Measurements from ENCODE around the gene PLXNA2. TPM values are rescaled to one million over a fixed set of nuclear protein-coding genes. Genes with fewer than 3 reads are reported as not detected.

The PLXNA2 gene
- total and polyA plus RNA-seq, 11 donors = 9.2 to 28.2 (median 18.0) TPM

DNA sequence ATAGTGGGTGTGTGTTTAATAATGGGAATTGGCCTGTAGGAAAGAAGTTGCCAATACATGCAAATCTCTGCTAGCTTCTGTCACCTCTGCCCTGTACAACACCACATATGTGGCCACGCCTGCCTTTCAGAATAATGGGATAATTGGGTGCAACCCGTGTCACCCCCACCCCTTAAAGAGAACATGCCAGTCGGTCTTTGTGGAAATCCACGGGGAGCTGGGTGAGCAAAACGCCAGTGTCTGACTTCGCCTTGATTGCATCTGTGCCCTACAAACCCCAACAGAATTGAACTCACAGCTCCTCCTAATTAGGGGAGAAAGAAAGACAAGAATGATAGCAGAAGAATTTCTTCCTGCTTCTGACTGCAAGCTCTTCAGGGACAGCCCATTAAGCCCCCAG is 6.4 kb upstream of the PLXNA2 start:
- intact Hi-C loops (cut with DNase I) = loop anchor here in 1 of 10 donors (2.0 kb wide), 1 partner anchor 226 kb away; no protein-coding TSS in a partner anchor
- TF ChIP-seq, protein P1, sequence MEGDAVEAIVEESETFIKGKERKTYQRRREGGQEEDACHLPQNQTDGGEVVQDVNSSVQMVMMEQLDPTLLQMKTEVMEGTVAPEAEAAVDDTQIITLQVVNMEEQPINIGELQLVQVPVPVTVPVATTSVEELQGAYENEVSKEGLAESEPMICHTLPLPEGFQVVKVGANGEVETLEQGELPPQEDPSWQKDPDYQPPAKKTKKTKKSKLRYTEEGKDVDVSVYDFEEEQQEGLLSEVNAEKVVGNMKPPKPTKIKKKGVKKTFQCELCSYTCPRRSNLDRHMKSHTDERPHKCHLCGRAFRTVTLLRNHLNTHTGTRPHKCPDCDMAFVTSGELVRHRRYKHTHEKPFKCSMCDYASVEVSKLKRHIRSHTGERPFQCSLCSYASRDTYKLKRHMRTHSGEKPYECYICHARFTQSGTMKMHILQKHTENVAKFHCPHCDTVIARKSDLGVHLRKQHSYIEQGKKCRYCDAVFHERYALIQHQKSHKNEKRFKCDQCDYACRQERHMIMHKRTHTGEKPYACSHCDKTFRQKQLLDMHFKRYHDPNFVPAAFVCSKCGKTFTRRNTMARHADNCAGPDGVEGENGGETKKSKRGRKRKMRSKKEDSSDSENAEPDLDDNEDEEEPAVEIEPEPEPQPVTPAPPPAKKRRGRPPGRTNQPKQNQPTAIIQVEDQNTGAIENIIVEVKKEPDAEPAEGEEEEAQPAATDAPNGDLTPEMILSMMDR (IDR thresholded peaks at IDR 0.05) = no peak
- TF ChIP-seq POLR2A (IDR thresholded peaks at IDR 0.05) = no peak
- DNase-seq = no peak

DNA sequence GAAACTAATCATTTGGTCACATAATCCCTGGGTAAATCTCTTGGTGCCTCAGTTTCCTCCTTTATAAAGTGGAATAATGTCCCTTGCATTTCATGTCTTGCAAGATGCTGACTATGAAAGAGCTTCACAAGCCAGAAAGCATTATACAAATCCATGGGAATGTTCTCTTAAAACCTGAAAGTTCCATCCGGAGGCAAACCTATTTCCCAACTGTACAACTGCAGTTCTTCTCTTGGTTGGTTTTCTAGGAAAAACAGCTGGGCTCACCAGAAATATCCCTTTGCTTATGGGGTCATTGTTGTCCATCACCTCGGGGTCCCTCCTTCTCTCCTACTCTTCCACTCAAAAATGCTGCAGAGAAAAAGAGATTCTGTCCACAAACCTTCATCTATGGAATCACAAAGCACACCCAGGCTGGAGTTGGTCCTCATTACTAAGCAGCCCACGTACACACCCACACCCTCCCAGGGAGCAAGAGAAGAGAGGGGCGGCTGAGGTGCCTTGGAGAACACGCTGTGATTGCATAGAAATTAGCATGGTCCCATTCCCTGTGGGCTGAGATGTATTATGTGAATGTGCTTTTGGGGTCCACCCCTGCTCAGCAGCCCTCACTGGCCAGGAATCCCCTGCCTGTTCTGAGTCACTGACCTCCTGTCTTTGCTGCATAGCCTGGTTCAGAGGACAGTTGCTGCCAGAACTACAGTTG is 5.0 kb upstream of the PLXNA2 start:
- TF ChIP-seq, protein P1 (IDR thresholded peaks at IDR 0.05) = no peak
- TF ChIP-seq POLR2A (IDR thresholded peaks at IDR 0.05) = no peak
- Histone ChIP-seq H3K27ac (no peak overlapping the region), H3K4me3 (no peak overlapping the region), H3K4me1 (peaks cover 0 to 33% (median 14%) of the 10 kb centered on the region in 12 donors), H3K27me3 (no peaks in the 10 kb centered on the region), H3K36me3 (no peaks in the 10 kb centered on the region), H3K9me3 (no peaks in the 10 kb centered on the region)
- WGBS, 4 donors = 85 to 90% (median 88%) methylated on average over 5 of the region's 5 CpGs
- DNase-seq = no peak
- no peak for ATAC-seq
- intact Hi-C loops (cut with DNase I) = loop anchor here in 9 of 10 donors (5.0 to 10.0 kb wide), 8 partner anchors 117 to 364 kb away; no protein-coding TSS in a partner anchor

More for the DNA sequence above, 6.4 kb upstream of the PLXNA2 start:
- H3K27me3 ChIP-seq = no peaks in the 10 kb centered on the region
- H3K4me1 ChIP-seq = peaks cover 0 to 23% (median 3%) of the 10 kb centered on the region in 12 donors
- no peak overlapping the region for H3K27ac ChIP-seq
- H3K9me3 ChIP-seq = no peaks in the 10 kb centered on the region
- ATAC-seq = no peak
- 57 to 86% (median 65%) methylated on average over 5 to 6 of the region's 6 CpGs for WGBS, 4 donors
- H3K36me3 ChIP-seq = no peaks in the 10 kb centered on the region
- H3K4me3 ChIP-seq = no peak overlapping the region

DNA sequence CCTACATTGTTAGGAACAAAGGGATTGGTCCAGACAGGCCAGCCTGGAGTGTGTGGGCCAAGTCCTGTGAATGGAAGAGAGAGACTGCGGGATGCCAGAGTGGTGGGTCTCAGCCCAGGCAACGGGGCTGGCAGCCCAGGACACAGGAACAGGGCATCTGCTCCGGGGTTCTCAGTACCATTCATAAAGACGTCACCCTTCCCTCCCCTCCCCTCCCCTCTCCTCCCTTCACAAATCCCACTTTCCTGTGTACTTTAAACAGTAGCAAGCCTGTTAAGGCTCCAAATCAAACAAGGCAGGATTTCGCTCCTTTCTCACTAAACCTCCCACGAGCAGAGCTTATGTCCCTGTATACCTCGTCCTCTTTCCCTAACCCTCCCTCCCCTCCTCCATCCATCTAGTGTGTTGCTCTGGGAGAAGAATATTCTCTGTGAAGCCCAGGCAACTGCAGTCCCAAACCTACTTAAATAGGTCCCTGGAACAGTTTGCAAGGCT is 4.2 kb upstream of the PLXNA2 start:
- peaks cover 0 to 33% (median 14%) of the 10 kb centered on the region in 12 donors for H3K4me1 ChIP-seq
- intact Hi-C loops (cut with DNase I) = loop anchor here in 9 of 10 donors (5.0 to 10.0 kb wide), 8 partner anchors 116 to 364 kb away; no protein-coding TSS in a partner anchor
- no peaks in the 10 kb centered on the region for H3K27me3 ChIP-seq
- H3K36me3 ChIP-seq = no peaks in the 10 kb centered on the region
- no peak overlapping the region for H3K4me3 ChIP-seq
- ATAC-seq (no peak), DNase-seq (no peak)
- H3K9me3 ChIP-seq = no peaks in the 10 kb centered on the region
- TF ChIP-seq, protein P1 (IDR thresholded peaks at IDR 0.05) = no peak
- no peak for TF ChIP-seq POLR2A (IDR thresholded peaks at IDR 0.05)
- H3K27ac ChIP-seq = no peak overlapping the region
- WGBS, 4 donors = 41 to 63% (median 60%) methylated on average over 7 of the region's 7 CpGs

DNA sequence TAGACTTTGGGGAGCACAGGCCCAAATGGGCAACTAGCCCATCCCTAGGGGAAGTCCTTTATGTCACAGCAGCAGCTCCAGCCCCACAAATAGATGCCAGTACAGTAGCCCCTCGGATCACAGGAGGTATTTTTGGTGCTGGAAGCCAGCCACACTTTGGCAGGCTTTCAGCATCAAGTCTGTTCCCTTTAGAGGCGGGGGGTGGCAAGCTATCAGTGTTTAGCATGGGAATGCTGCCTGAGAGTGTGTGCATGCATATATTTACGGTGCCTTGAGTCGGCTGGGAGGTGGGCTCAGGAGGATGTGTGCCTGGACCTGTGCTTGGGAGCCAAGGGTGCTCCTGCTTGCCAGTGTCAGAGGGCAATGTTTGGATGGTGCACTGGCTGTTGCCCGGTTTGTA is 3.5 kb upstream of the PLXNA2 start:
- intact Hi-C loops (cut with DNase I) = loop anchor here in 9 of 10 donors (5.0 to 10.0 kb wide), 8 partner anchors 115 to 363 kb away; no protein-coding TSS in a partner anchor
- DNase-seq (peak in 1 of 5 donors; percentile 40), ATAC-seq (no peak)
- Histone ChIP-seq H3K36me3 (no peaks in the 10 kb centered on the region), H3K4me3 (no peak overlapping the region), H3K27ac (no peak overlapping the region), H3K4me1 (peaks cover 0 to 35% (median 18%) of the 10 kb centered on the region in 12 donors), H3K27me3 (peaks cover 0 to 4% (median 0%) of the 10 kb centered on the region in 9 donors), H3K9me3 (no peaks in the 10 kb centered on the region)
- no peak for TF ChIP-seq POLR2A (IDR thresholded peaks at IDR 0.05)
- TF ChIP-seq, protein P1 (IDR thresholded peaks at IDR 0.05) = no peak
- WGBS, 4 donors = 41 to 51% (median 46%) methylated on average over 3 to 5 of the region's 5 CpGs
